ENCODE measurements around the gene SLAMF8.

DNA sequence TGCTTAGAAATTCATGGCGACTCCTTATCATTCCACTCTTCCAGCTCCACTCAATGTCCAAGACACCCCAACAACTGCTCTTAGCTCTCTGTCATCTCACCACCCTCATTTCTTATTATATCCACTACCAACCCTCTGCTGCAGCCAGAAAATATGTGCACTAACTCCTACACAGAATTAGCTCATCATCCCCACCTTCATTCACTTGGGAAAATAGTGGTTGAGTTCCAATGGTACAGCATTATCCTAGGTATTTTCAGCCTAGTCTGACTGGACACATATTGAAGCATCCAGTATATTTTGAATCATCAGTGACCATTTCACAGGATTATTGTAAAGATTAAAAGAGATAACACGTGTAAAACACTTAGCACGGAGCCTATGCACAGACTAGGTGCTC is 52.5 kb downstream of the SLAMF8 start:
- TF ChIP-seq, protein P1, sequence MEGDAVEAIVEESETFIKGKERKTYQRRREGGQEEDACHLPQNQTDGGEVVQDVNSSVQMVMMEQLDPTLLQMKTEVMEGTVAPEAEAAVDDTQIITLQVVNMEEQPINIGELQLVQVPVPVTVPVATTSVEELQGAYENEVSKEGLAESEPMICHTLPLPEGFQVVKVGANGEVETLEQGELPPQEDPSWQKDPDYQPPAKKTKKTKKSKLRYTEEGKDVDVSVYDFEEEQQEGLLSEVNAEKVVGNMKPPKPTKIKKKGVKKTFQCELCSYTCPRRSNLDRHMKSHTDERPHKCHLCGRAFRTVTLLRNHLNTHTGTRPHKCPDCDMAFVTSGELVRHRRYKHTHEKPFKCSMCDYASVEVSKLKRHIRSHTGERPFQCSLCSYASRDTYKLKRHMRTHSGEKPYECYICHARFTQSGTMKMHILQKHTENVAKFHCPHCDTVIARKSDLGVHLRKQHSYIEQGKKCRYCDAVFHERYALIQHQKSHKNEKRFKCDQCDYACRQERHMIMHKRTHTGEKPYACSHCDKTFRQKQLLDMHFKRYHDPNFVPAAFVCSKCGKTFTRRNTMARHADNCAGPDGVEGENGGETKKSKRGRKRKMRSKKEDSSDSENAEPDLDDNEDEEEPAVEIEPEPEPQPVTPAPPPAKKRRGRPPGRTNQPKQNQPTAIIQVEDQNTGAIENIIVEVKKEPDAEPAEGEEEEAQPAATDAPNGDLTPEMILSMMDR (IDR thresholded peaks at IDR 0.05; ENCODE audit: insufficient read depth, low read length), result no peak
- no peak for TF ChIP-seq GABPA (IDR thresholded peaks at IDR 0.05; ENCODE audit: low read depth)
- TF ChIP-seq, protein P2, sequence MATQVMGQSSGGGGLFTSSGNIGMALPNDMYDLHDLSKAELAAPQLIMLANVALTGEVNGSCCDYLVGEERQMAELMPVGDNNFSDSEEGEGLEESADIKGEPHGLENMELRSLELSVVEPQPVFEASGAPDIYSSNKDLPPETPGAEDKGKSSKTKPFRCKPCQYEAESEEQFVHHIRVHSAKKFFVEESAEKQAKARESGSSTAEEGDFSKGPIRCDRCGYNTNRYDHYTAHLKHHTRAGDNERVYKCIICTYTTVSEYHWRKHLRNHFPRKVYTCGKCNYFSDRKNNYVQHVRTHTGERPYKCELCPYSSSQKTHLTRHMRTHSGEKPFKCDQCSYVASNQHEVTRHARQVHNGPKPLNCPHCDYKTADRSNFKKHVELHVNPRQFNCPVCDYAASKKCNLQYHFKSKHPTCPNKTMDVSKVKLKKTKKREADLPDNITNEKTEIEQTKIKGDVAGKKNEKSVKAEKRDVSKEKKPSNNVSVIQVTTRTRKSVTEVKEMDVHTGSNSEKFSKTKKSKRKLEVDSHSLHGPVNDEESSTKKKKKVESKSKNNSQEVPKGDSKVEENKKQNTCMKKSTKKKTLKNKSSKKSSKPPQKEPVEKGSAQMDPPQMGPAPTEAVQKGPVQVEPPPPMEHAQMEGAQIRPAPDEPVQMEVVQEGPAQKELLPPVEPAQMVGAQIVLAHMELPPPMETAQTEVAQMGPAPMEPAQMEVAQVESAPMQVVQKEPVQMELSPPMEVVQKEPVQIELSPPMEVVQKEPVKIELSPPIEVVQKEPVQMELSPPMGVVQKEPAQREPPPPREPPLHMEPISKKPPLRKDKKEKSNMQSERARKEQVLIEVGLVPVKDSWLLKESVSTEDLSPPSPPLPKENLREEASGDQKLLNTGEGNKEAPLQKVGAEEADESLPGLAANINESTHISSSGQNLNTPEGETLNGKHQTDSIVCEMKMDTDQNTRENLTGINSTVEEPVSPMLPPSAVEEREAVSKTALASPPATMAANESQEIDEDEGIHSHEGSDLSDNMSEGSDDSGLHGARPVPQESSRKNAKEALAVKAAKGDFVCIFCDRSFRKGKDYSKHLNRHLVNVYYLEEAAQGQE (IDR thresholded peaks at IDR 0.05; ENCODE audit: insufficient replicate concordance, low read depth), result no peak

All from HL-60 (cell line).